GM12891 (cell line): Measurements from ENCODE around the gene KCNAB1.
"Not testable (repeated sequence)": the region's sequence is repeated elsewhere in the genome, so short reads cannot be mapped to it uniquely, and the experiment has no call there.

Experiments
- DNase-seq: peaks from one replicate; pipeline ENCODE4 v3.0.0; 2011; ENCODE audit warnings: low spot score; ENCODE audit not compliant: insufficient read length
- FAIRE-seq: peaks from 2 replicates; lab custom pipeline; 2011; peaks lifted over from hg19 to GRCh38; lab: Jason Lieb, UNC
- PAX5 ChIP-seq: IDR thresholded peaks from 2 replicates; pipeline ENCODE4 v1.6.1; 2011; ENCODE audit warnings: low read length, moderate library complexity, mild to moderate bottlenecking; ENCODE audit not compliant: insufficient read depth, severe bottlenecking
- POLR2A ChIP-seq: IDR thresholded peaks from 2 replicates; pipeline ENCODE4 v1.6.1; 2011; ENCODE audit warnings: low read depth, low read length, control low read depth
- POLR2AphosphoS5 ChIP-seq: IDR thresholded peaks from 2 replicates; pipeline ENCODE4 v1.6.1; 2011; ENCODE audit warnings: low read depth, low read length, control low read depth
- POU2F2 ChIP-seq: IDR thresholded peaks from 2 replicates; pipeline ENCODE4 v1.6.1; 2011; ENCODE audit warnings: low read depth, mild to moderate bottlenecking, control low read depth, low read length, moderate library complexity
- SPI1 ChIP-seq: IDR thresholded peaks from 2 replicates; pipeline ENCODE4 v1.6.1; 2011; ENCODE audit warnings: low read depth, low read length, control low read depth
- TAF1 ChIP-seq: IDR thresholded peaks from 2 replicates; pipeline ENCODE4 v1.6.1; 2011; ENCODE audit warnings: low read depth, low read length, control low read depth

The KCNAB1 gene

DNA sequence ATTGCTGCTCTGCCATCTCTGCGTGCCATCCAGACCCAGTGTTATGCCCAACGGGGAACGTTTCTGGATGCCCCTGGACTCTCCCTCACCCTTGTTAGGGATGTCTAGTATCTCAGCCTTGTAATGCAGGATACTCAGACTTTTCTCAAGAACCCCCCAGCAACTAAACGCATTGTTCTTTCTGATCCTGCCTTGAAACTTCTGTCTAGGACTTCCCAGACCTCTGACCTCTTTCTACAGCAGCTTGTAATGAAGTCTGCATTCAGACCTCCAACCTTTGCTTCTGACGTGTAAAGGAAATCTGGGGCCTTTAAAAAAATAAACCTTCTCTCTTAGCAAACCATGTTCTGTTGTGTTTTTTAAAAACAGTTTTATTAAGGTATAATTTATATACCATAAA, 139.5 kb downstream of the KCNAB1 start:
- DNase-seq (no peak), FAIRE-seq (no peak)
- no peak for TF ChIP-seq TAF1
- no peak for TF ChIP-seq POU2F2
- no peak for TF ChIP-seq SPI1
- no peak for TF ChIP-seq PAX5
- TF ChIP-seq POLR2AphosphoS5, result no peak

DNA sequence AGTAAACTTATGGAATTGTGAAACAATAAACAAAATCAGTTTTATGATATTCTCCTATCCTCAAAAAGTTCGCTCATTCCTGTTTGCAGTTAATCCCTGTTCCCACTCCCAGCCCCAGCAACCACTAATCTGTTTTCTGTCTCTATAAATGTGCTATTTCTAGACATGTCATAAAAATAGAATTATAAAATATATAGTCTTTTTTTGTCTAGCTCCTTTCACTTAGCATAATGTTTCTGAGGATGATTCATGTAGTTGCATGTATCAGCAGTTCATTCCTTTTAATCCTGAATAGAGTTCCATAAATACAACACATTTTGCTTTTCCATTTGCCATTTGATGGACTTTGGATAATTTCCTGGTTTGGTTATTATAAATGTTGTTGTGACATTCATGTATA, 140.0 kb downstream of the KCNAB1 start:
- no peak for DNase-seq
- no peak for FAIRE-seq
- TF ChIP-seq SPI1 (no peak), PAX5 (no peak), POLR2A (no peak)

DNA sequence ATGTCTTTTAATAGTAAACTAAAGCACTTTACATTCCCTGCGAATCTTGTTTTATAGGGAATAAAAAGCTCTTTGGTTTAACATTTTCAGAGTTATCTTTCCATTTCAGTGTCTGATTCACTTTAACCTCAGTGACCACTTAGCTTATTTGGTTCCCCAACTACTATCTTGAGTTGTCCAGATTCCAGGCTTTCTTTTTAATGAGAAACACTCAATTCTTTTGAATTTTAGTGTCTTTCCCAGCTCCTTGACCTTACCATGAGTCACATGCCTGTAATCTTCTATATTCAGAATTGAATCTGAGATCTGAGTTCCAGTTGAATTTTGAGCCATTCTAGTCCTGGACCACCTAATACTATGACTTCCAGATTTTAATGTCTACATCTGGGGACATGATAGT, 144.4 kb downstream of the KCNAB1 start:
- DNase-seq (no peak), FAIRE-seq (no peak)
- no peak for TF ChIP-seq POLR2A
- no peak for TF ChIP-seq PAX5
- TF ChIP-seq POU2F2, result no peak
- TF ChIP-seq TAF1, result no peak
- no peak for TF ChIP-seq SPI1
- no peak for TF ChIP-seq POLR2AphosphoS5

DNA sequence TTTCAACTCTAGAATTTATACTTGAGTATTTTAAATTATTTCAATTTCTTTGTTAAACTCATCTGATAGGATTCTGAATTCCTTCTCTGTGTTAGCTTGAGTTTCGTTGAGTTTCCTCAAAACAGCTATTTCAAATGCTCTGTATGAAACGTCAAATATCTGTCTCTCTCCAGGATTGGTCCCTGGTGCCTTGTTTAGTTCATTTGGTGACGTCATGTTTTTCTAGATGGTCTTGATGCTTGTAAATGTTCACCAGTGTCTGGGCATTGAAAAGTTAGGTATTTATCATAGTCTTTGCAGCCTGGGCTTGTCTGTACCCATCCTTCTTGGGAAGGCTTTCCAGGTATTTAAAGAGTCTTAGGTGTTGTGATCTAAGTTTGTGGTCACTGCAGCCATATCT, 151.1 kb downstream of the KCNAB1 start:
- DNase-seq, result no peak
- no peak for TF ChIP-seq PAX5
- TF ChIP-seq POU2F2, result no peak
- TF ChIP-seq POLR2A, result no peak
- no peak for TF ChIP-seq TAF1
- TF ChIP-seq POLR2AphosphoS5, result no peak
- no peak for TF ChIP-seq SPI1
- FAIRE-seq, result no peak

DNA sequence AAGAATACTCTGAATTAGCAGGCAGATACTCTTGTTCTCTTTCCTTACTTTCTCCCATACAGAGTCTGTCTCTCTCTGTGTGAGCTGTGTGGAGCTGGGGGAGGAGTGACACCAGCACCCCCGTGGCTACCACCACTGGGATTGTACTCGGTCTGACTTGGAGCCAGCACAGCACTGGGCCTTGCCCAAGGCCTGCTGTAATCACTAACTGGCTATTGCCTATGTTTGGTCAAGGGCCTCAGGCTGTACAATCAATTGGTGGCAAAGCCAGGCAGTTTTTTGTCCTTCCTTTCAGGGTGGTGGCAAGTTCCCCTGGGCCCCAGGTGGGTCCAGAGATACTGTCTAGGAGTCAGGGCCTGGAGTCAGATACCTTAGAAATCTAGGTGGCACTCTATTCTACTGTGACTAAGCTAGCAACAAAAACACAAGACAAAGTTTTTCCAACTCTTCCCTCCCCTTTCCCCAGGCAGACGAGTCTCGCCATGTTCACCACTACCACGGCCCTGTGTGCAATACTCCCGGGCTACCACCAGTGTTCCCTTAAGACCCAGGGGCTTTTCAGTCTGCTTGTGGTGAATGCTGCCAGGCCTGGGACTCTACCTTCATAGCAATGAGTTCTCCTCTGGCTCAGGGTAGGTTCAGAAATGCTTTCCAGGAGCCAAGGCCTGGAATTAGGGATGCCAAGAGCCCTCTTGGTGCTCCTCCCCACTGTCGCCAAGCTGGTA, 151.8 kb downstream of the KCNAB1 start:
- TF ChIP-seq PAX5 (no peak), POU2F2 (no peak), SPI1 (no peak), POLR2A (no peak), POLR2AphosphoS5 (no peak), TAF1 (no peak)
- no peak for DNase-seq
- no peak for FAIRE-seq

DNA sequence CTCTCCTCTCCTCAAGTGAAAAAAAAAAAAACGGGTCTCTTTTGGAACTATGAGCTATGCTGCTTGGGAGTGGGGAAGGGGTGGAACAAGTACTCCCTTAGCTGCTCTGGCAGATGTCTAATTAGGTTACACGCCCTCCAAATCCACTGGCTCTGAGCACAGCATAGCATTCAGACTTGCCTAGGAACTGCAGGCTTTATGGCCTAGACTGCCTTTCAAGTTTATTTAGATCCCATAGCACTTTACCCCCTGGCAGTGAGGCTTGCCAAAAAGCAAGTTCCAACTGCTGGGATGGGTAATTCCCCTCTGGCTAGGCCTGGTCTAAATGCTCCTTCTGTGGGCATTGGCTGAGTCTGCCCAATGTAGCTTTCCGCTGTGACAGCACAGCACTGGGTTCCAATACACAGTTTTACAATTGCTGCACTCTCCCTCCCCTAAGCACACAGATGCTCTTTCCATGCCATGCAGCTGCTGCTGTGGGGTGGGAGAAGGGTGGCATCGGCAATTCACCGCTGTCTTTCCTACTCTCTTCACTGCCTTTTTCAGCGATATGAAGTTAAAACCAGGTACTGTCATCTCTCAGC, 152.8 kb downstream of the KCNAB1 start:
- TF ChIP-seq POLR2AphosphoS5 (no peak), SPI1 (no peak), POLR2A (no peak), PAX5 (no peak), TAF1 (no peak), POU2F2 (no peak)
- DNase-seq (no peak), FAIRE-seq (no peak)

DNA sequence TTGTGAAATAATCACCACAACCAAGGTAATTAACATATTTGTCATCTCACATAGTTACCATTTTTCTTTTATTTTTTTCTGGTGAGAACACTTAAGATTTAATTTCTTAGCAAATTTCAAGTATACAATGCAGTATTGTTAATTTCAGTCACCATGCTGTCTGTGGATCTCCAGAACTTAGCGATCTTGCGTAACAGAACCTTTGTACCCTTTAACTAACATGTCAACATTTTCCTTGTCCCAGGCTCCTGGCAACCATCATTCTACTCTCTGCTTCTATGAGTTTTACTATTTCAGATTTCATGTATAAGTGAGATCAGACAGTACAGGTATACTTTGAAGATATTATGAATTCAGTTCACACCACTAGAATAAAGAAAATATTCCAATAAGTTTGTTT, 154.4 kb downstream of the KCNAB1 start:
- no peak for DNase-seq
- no peak for FAIRE-seq
- no peak for TF ChIP-seq POLR2AphosphoS5
- TF ChIP-seq POLR2A, result no peak
- no peak for TF ChIP-seq TAF1
- no peak for TF ChIP-seq POU2F2
- TF ChIP-seq SPI1, result no peak
- TF ChIP-seq PAX5, result no peak

DNA sequence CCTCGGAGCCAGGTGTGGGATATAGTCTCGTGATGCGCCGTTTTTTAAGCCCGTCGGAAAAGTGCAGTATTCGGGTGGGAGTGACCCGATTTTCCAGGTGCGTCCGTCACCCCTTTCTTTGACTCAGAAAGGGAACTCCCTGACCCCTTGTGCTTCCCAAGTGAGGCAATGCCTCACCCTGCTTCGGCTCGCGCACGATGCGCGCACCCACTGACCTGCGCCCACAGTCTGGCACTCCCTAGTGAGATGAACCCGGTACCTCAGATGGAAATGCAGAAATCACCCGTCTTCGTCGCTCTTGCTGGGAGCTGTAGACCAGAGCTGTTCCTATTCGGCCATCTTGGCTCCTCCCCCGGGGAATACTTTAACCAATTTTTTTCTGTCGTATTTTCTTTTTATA, 164.3 kb downstream of the KCNAB1 start:
- not testable (repeated sequence) for DNase-seq, FAIRE-seq

DNA sequence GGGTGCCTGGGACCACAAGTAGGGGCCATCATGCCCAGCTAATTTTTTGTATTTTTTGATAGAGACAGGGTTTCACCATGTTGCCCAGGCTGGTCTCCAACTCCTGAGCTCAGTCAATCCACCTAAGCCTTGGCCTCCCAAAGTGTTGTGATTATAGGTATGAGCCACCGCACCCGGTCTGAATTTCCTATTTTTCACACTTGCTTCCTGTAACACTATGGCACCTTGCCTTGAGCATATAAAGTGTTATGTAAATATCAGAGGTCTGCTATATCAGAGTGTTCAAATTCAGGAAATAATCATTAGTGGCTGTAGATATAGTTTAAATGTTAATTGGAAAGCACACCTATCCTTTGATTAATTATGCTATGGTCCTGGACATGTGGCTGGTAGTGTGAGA, 165.2 kb downstream of the KCNAB1 start:
- FAIRE-seq (no peak), DNase-seq (no peak)
- TF ChIP-seq POLR2AphosphoS5, result no peak
- no peak for TF ChIP-seq SPI1
- TF ChIP-seq POU2F2, result no peak
- no peak for TF ChIP-seq POLR2A
- no peak for TF ChIP-seq PAX5
- TF ChIP-seq TAF1, result no peak

DNA sequence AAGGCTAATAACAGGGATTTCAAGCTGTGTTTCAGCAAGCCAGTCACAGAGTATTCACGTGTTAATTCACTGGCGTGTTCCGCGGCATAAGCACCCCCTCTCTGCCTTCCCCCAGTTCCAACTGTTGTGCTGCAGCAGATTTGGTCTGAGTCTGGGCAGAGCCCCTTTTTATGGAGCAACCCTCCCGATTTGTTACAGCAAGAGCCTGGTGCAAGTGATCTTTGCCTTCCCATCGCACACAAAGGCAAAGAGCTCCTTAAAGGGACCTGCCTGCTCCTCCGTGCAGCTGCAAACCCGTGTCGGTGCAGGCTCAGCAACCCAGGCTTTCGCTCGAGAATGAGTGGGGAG, 170.5 kb downstream of the KCNAB1 start:
- no peak for TF ChIP-seq SPI1
- no peak for TF ChIP-seq POLR2AphosphoS5
- no peak for TF ChIP-seq TAF1
- TF ChIP-seq PAX5, result no peak
- TF ChIP-seq POLR2A, result no peak
- TF ChIP-seq POU2F2, result no peak
- FAIRE-seq, result no peak

More for the DNA sequence above, 170.5 kb downstream of the KCNAB1 start:
- no peak for DNase-seq
